ENCODE results near the gene CDC42EP4. TPM values are rescaled to one million over a fixed set of nuclear protein-coding genes. Genes with fewer than 3 reads are reported as not detected.

Gene CDC42EP4
- total RNA-seq (2014; rRNA removed; shearing (Covaris generic)), result 12.9 and 16.5 TPM in 2 replicates

DNA sequence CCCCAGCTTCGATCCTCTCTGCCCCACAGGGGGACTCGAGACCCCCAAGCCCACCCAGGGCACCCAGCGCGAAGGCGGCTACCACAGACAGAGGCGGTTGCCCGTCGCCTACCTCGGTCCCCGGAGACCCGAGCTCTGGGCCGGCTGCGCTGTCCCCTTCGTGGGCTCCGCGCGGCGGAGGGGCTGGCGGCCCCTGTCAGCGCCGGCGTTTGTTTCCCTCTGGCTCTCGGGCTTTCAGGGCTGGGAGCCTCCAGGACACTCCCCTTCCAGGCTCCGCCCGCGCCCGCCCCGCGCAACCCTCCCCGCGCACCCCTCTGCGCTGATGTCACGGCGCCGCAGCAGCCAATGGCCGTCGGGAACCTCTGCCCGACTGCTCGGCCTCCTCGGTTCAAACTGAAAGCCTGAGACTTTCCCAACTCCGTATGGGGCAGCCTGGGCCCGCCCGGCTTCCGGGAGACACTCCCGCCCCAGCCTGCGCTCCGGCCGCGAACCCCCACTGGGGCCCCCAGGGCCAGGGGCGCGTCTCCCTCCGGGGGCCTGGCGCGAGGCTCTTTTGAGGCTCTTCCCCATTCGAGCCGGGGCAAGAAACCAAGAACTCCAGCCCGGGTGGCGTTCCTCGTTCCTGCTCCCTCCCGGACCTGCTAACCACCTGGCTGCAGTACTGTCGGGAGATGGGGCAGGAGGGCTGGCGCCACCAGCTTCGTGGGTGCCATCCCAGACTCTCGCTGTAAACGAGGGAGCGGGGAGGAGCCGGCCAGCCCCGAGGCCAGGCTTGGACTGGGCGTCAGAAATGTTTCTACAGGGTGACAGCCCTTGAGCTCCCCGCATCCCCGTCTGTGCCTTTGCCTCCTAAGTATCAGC, at the start of gene CDC42EP4:
CDC42EP4 (minus strand) TSS at position 221 of the 861 bp plus-strand sequence. CDS start 25,501 bp downstream, outside the sequence.
- DNase-seq (ENCODE audit: low read depth), result peak; percentile 92

DNA sequence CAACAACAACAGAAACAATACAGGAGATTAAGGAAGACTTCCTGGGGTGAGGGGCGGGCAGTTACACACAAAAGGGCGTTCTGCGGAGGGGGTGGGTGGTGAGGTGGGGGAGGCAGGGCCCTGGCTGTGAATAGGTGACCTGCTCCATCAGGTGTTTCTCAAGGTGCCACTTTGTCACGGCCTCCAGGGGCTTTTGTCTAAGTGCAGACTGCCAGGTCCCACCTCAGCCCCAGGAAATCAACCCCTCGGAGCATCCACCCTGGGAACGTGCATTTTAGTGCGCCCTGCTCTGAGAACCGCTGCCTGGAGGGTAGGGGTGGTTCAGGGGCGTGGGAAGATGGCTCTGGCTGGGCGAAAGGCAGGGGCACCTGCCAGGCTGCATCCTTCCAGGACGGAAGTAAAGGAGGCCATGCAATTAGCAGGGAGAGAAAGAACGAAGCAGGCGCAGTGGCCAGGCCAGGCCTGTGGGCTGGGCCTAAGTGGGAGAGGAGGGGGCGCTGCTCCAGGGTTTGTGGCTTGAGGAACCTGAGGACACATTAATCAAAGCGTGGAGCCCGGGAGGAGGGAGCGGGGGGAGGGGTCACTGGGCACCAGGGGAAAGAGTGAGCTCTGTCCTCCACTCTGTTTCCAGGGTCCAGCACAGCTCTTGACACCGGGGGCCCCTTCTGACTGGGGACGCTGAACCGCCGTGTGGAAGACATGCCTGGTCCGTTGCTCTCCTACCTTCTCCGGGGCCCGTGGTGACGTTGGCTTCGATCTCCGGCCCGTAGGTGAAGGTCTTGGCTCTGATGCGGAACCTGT, 49.4 kb upstream of the CDC42EP4 start:
- DNase-seq (ENCODE audit: low read depth), result no peak

DNA sequence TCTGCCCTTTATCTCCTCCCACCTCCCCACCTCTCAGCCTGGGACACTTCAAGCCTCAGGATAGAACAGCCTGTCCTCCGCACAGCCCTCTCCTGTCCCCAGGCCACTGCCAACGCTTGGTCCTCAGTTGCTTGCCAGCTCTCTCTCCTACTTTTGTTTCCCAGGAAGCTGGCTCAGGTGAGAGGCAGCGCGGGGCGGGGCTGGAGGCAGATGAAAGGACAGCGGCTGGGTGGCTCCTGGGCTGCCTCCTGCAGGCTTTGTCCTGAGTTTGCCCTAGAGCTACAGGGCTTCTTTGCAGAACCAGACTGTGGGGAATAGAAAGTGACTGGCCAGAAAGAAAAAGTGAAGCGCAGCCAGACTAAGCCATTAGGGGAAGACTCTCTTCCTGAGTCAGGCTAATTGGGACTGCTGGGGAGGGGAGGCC, 48.2 kb upstream of the CDC42EP4 start:
- DNase-seq (ENCODE audit: low read depth), result no peak

GRCh38 chr17:73359352-73359751, 47.6 kb upstream of the CDC42EP4 start:
- DNase-seq (ENCODE audit: low read depth), result no peak

DNA sequence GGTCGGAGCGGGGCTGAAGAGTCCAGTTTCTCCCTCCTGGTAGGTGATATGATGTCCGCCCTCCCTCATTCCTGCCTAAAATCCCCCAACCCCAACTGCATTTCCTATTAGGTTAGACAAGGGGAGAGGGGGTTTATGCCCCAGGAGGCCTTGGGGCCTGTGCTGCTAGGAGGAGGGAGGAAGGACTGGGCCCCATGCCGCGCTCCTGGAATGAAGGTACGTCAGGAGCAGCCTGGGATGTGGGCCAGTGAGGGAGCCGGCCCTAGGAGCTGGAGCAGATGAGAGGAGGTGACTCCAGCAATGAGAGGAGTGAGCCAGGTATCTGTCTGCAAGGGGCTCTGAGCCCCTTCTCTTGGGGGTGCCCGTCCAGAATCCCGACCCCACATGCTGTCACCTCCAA, 46.9 kb upstream of the CDC42EP4 start:
- DNase-seq (ENCODE audit: low read depth), result no peak

DNA sequence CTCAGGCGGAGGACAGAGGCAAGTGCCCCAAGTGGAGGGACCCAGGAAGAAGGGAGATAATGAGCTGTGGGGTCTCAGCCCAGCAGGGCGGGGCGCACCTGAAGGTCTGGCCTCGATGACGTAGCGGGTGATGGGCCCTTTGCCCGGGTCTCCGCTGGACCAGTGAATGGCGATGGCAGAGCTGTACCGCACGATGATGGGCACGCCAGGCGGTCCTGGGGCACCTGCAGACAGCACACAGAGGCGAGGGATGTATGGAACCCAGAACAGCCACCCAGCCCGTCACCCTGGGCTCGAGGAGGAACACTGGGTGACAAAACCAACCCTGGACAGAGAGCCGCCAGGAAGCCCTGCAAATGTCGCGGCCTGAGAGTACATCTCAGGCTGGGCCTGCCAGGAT, 46.2 kb upstream of the CDC42EP4 start:
- DNase-seq (ENCODE audit: low read depth), result no peak

DNA sequence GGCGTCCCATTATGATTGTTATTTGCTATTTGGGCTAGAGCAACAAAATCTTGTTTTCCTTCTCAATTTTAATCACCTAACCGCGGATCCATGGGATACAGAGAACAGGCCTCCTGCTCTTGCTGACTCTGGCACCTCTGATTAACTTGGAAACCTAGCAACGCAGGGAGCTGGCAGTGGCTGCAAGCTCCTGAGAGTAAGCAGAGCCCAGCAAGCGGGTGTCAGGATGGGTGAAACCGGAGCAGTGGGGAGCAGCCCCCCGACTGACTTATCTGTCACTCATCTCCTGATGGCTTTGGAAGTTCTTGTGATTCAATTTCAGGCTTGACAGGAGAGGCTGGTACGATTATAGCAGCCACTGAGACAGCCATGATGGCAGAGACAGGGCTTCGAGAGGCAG, 45.5 kb upstream of the CDC42EP4 start:
- no peak for DNase-seq (ENCODE audit: low read depth)

GRCh38 chr17:73356561-73357170, 44.9 kb upstream of the CDC42EP4 start:
- no peak for DNase-seq (ENCODE audit: low read depth)

DNA sequence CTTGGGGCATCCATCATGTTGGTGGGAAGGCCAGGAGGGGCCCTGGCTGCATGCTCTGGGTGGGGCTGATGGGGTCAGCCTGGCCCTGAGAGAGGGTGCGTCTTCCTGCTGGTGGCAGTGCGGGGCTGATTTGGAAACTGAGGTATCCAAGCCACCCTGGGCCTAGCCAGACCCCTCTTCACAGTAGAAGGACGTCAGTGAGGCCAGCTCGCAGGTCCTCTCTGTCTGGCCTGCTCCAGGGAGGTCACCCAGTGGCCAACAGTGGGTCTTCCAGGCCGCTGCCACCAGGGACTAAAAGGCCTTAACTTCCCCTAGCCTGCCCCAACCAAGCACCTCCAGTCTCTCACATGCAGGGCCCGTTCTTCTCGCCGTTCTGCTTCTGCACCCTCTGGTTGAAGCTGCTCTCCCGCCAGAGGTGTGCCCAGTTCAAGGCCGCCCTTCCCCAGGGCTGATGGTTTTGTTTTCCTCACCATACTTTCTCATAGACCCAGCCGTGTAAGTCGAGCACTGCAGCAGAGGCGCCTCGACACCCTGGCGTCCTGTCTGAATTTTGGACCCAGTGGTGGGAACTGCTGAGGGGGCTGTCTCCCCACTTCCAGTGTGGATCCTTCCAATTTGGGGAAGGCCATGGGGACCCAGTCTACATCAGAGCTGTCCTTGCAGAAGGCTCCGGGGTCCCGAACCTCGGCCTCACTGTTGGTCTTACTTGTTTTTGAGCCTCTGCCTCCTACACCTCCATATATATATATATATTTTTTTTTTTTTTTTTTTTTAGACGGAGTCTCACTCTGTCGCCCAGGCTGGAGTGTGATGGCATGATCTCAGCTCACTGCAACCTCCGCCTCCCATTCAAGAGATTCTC, 42.9 kb upstream of the CDC42EP4 start:
- no peak for DNase-seq (ENCODE audit: low read depth)

DNA sequence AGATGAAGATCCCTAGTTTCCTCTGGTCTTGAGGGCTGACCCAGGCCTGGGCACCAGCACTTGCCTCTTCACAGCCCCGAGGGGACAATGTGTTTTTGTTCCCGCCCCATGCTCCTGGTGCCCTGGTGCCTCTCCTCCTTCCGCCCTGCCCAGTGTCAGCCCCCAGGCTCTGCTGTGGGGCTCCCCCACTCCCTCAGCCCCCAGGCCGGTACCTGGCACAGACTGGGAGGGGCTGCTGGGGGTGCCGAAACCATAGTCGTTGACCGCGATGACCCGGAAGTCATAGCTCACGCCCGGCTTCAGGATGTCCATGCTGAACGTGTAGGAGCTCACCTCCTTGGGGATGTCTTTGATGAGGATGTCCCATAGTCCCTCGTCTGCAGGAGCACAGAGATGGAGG, 40.5 kb upstream of the CDC42EP4 start:
- DNase-seq (ENCODE audit: low read depth), result no peak

DNA sequence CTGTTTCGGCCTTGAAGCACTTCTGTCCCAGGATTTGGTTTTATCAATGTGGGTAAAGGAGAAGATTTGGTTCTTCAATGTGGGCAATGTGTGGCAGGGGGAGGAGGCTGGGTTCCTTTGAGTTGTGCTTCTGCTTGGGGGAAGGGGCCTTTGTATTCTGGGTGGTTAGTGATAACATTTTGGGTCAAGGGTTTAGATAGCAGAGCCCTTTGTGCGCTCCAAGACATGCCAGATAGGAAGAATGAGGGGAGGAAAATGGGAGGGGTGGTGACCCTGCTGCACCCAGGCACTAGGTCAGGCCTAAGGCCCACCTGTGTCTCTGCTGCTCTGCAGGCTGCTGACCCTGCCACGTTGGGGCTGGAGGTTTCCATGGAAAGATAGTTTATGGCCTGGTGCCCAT, 40.0 kb upstream of the CDC42EP4 start:
- no peak for DNase-seq (ENCODE audit: low read depth)

GRCh38 chr17:73350864-73351263, 39.1 kb upstream of the CDC42EP4 start:
- no peak for DNase-seq (ENCODE audit: low read depth)

DNA sequence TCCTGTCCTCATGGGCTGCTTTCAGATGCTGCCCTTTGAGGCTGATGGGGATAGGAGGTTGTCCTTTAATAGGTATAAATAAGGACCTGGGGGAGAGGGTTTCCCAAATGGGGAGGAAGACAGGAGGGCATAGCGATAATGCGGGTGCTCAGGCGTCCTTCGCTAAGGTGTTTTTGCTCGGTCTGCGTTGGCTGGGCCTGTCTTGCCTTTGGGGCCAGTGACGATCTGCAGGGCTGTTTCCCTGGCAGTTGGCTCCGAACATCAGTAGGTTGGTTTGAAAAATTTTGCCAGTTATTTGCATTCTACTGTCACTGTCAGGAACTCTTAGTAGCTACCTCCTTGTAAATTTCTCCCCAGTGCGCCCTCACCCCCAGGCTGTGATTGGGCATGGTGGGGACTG, 37.8 kb upstream of the CDC42EP4 start:
- DNase-seq (ENCODE audit: low read depth), result no peak

DNA sequence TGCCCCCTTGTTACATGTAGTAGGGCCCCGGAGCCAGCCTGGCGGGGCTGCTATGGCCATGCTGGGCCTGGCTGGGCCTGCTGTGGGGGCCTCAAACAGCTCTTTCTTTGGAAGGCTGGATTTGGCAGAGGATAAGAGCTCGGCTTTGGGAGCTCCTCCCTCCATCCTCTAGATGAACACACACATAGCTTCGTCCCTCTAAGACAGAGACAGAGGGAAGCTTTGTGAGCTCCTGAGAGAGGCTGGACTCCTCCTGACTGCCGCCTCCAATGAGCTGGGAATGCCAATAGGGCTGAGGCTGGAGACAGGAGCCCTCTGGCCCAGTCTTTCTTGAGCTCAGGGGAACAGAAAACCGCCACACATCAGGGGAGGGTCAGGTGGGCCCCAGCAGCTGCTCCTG, 37.3 kb upstream of the CDC42EP4 start:
- DNase-seq (ENCODE audit: low read depth), result peak; percentile 31

GRCh38 chr17:73348829-73349095, 37.0 kb upstream of the CDC42EP4 start:
- DNase-seq (ENCODE audit: low read depth), result no peak

DNA sequence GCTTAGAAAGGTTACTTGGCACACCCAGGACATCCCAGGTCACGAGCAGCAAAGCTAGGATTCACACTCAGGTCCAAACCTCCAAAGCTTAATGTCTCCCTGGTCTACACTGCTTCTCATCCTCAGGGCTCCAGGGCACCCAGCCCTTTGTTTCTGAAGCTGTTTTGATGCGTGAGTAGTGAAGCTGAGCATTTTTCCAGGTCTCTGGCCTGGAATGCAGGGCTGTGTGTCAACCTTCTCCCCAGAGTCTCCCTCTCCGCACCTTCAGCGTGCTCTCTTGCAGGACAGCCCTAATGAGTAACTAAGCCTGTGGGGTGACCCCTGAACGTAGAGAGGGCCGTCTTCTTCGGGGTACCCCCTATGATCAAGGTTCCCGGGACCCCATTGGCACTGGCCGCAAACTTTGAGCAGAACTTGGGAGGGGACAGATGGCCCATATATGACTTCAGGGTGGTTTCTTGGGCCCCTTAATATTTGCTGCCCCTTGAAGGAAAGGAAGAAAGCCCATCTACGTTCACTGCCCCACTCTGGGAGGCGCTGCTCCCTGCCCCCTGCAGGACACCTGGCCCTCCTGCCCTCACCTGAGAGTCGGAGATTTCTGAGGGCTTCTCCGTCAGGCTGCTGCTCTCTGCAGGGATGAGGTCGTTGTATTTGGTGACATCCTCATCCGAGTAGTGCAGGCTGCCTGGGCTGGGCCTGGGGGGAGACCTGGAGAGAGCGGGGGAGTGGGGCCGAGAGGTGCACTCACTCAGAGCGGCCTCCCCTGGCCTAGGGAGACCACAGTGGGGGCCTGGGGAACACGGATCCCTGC, 36.4 kb upstream of the CDC42EP4 start:
- no peak for DNase-seq (ENCODE audit: low read depth)

GRCh38 chr17:73347351-73347750, 35.5 kb upstream of the CDC42EP4 start:
- no peak for DNase-seq (ENCODE audit: low read depth)

DNA sequence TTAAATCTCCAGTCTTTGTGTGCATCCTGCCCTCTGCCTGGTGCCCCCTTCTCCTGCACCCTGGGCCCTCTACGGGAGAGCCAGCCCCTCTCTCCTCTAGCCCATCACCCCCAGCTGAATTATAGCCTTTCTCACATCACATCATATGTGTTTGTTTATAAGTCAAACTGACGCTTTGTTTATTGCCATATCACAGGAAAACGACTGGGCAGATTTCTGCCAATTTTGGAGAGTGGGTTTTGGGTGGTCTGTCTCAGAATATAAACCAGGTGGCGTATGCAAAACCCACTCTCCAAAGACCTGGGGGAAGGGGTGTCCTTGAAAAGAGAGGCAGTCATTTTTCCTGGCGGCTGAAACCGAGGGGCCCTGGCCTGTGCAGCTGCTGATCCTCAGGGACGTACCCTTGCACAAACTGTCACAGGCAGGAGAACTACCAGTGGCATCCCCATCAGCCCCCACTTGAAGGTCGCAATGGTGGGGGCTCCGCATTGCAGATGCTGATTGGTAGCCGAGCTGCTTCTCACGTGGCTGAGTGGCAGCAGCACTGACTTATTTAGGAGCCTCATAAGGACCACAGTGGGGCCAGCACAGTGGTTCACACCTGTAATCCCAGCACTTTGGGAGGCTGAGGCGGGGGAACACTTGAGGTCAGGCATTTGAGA, 34.8 kb upstream of the CDC42EP4 start:
- DNase-seq (ENCODE audit: low read depth), result no peak

GRCh38 chr17:73343739-73344454, 32.1 kb upstream of the CDC42EP4 start:
- DNase-seq (ENCODE audit: low read depth), result peak; percentile 31

Data from RPMI7951 (cell line).